SU-DHL-6 (cell line): Measurements from ENCODE around the gene IL3.

Source experiments
- H2AFZ ChIP-seq: fragments of 200-600 bp; sonication (generic); 2 replicates; pipeline ENCODE4 v1.6.1; 2014; ENCODE audit warnings: low read depth, mild to moderate bottlenecking, moderate library complexity, mixed read lengths, antibody characterized with exemption, low read length; ENCODE audit not compliant: severe bottlenecking
- H3F3A ChIP-seq: fragments of 200-600 bp; shearing (Covaris generic); 2 replicates; pipeline ENCODE4 v1.6.0; 2016; ENCODE audit warnings: antibody characterized with exemption, mild to moderate bottlenecking; ENCODE audit not compliant: insufficient read depth
- H3K27ac ChIP-seq: fragments of 200-600 bp; sonication (generic); 2 replicates; pipeline ENCODE4 v1.5.1; 2016; ENCODE audit warnings: low read depth, mild to moderate bottlenecking, low read length, moderate library complexity, mixed read lengths
- H3K27me3 ChIP-seq: fragments of 200-600 bp; sonication (generic), shearing (Covaris generic); 2 replicates; pipeline ENCODE4 v1.6.0; 2014; ENCODE audit warnings: mild to moderate bottlenecking, low read length
- H3K36me3 ChIP-seq: fragments of 200-600 bp; sonication (generic); 2 replicates; pipeline ENCODE4 v1.6.1; 2014; ENCODE audit warnings: mild to moderate bottlenecking, low read length, mixed read lengths
- H3K4me2 ChIP-seq: fragments of 300-600, 200-600 bp; shearing (Covaris generic), sonication (generic); 2 replicates; pipeline ENCODE4 v1.6.0; 2014; ENCODE audit warnings: low read length, low read depth, mild to moderate bottlenecking; ENCODE audit not compliant: poor library complexity, severe bottlenecking
- H3K4me3 ChIP-seq: fragments of 200-600 bp; sonication (generic); 2 replicates; pipeline ENCODE4 v1.5.1; 2014; ENCODE audit warnings: antibody characterized with exemption, low read length, mild to moderate bottlenecking, mixed read lengths; ENCODE audit not compliant: insufficient read depth, poor library complexity, severe bottlenecking
- H3K79me2 ChIP-seq: fragments of 200-600 bp; sonication (generic); 2 replicates; pipeline ENCODE4 v1.6.1; 2014; ENCODE audit warnings: mild to moderate bottlenecking, low read length, moderate library complexity; ENCODE audit not compliant: insufficient read depth
- H3K9ac ChIP-seq: fragments of 200-600 bp; sonication (generic); 2 replicates; pipeline ENCODE4 v1.7.0; 2014; ENCODE audit warnings: mild to moderate bottlenecking, low read length
- H3K9me2 ChIP-seq: fragments of 200-600 bp; sonication (generic); replicated peaks from 2 replicates; pipeline ENCODE4 v1.6.1; 2014; ENCODE audit warnings: low read length; ENCODE audit not compliant: insufficient read depth
- H3K9me3 ChIP-seq: fragments of 200-600 bp; sonication (generic); 2 replicates; pipeline ENCODE4 v1.6.1; 2014; ENCODE audit warnings: low read length, mixed read lengths; ENCODE audit not compliant: insufficient read depth
- H4K20me1 ChIP-seq: fragments of 200-600 bp; sonication (generic); 2 replicates; pipeline ENCODE4 v1.6.1; 2014; ENCODE audit warnings: low read depth, mild to moderate bottlenecking, antibody characterized with exemption, low read length, moderate library complexity, mixed read lengths
- CTCF ChIP-seq: fragments of 200-600 bp; sonication (generic); IDR thresholded peaks from one replicate; pipeline ENCODE4 v1.5.1; 2017; ENCODE audit warnings: antibody characterized with exemption, mild to moderate bottlenecking, low read length, moderate library complexity; ENCODE audit not compliant: insufficient read depth, poor library complexity, severe bottlenecking
- EZH2phosphoT487 ChIP-seq: fragments of 200-600 bp; sonication (generic), shearing (Covaris generic); conservative IDR thresholded peaks from 2 replicates; pipeline ENCODE4 v1.6.1; 2018; ENCODE audit warnings: mild to moderate bottlenecking, antibody characterized with exemption, low read length, moderate library complexity, mixed read lengths

The IL3 gene

GRCh38 chr5:132080595-132080994, 20.1 kb downstream of the IL3 start:
- Histone ChIP-seq H3F3A (no peaks in the 10 kb centered on the region), H3K4me3 (no peak overlapping the region), H3K27ac (no peak overlapping the region), H2AFZ (no peak overlapping the region), H3K27me3 (no peaks in the 10 kb centered on the region), H3K9ac (no peak overlapping the region), H4K20me1 (no peaks in the 10 kb centered on the region), H3K36me3 (no peaks in the 10 kb centered on the region), H3K9me2 (no peaks in the 10 kb centered on the region), H3K4me2 (no peak overlapping the region), H3K9me3 (no peaks in the 10 kb centered on the region), H3K79me2 (no peaks in the 10 kb centered on the region)
- no peak for TF ChIP-seq CTCF
- no peak for TF ChIP-seq EZH2phosphoT487

GRCh38 chr5:132081458-132081857, 21.0 kb downstream of the IL3 start:
- Histone ChIP-seq H3K27me3 (no peaks in the 10 kb centered on the region), H3K79me2 (no peaks in the 10 kb centered on the region), H3K9me3 (no peaks in the 10 kb centered on the region), H3F3A (no peaks in the 10 kb centered on the region), H2AFZ (no peak overlapping the region), H4K20me1 (no peaks in the 10 kb centered on the region), H3K27ac (no peak overlapping the region), H3K9ac (no peak overlapping the region), H3K4me2 (no peak overlapping the region), H3K4me3 (no peak overlapping the region), H3K36me3 (no peaks in the 10 kb centered on the region), H3K9me2 (no peaks in the 10 kb centered on the region)
- TF ChIP-seq EZH2phosphoT487 (no peak), CTCF (no peak)

GRCh38 chr5:132082329-132083023, 22.0 kb downstream of the IL3 start:
- TF ChIP-seq EZH2phosphoT487 (no peak), CTCF (no peak)
- Histone ChIP-seq H3K9me2 (no peaks in the 10 kb centered on the region), H3K27me3 (no peaks in the 10 kb centered on the region), H3K9ac (no peak overlapping the region), H3K36me3 (no peaks in the 10 kb centered on the region), H3K27ac (no peak overlapping the region), H2AFZ (no peak overlapping the region), H3K79me2 (no peaks in the 10 kb centered on the region), H3F3A (no peaks in the 10 kb centered on the region), H3K4me3 (no peak overlapping the region), H4K20me1 (no peaks in the 10 kb centered on the region), H3K4me2 (no peak overlapping the region), H3K9me3 (no peaks in the 10 kb centered on the region)
